ENCODE data around the gene DSCAML1. TPM values are rescaled to one million over a fixed set of nuclear protein-coding genes. Genes with fewer than 3 reads are reported as not detected.

Gene DSCAML1
- total and polyA plus RNA-seq, 3 donors from 2014 or later, result 1.6 to 6.1 (median 3.0) TPM

- intact Hi-C loops (cut with DNase I; ENCODE audit: low total_unique reads), result no loop called here
- TF ChIP-seq POLR2A (IDR thresholded peaks at IDR 0.05), result no peak
- TF ChIP-seq CTCF (IDR thresholded peaks at IDR 0.05), result no peak
- Histone ChIP-seq H3K27me3 (no peaks in the 10 kb centered on the region), H3K4me3 (no peak overlapping the region), H3K4me1 (peaks cover 61% of the 10 kb centered on the region), H3K27ac (peak overlapping the region in 1 of 2 donors; percentile 53), H3K9me3 (no peaks in the 10 kb centered on the region), H3K36me3 (ENCODE audit: low read depth, missing control alignments) (no peaks in the 10 kb centered on the region)
- 29 to 63% methylated on average over 3 to 16 of the region's 16 CpGs for WGBS, 2 donors
- DNase-seq, result peak; percentile 20
These were observed 31.8 kb upstream of the DSCAML1 start for GRCh38 chr11:117828611-117829368.

GRCh38 chr11:117827521-117828511 is 30.8 kb upstream of the DSCAML1 start:
- 76 to 85% methylated on average over 6 to 15 of the region's 15 CpGs for WGBS, 2 donors
- H3K4me3 ChIP-seq, result no peak overlapping the region
- peaks cover 57% of the 10 kb centered on the region for H3K4me1 ChIP-seq

GRCh38 chr11:117826832-117827231 is 29.8 kb upstream of the DSCAML1 start:
- Histone ChIP-seq H3K36me3 (ENCODE audit: low read depth, missing control alignments) (no peaks in the 10 kb centered on the region), H3K27me3 (no peaks in the 10 kb centered on the region), H3K4me3 (no peak overlapping the region), H3K9me3 (no peaks in the 10 kb centered on the region), H3K4me1 (peaks cover 47% of the 10 kb centered on the region), H3K27ac (no peak overlapping the region)
- WGBS, 2 donors, result 89 to 90% methylated on average over 3 of the region's 3 CpGs
- TF ChIP-seq POLR2A (IDR thresholded peaks at IDR 0.05) (no peak), CTCF (IDR thresholded peaks at IDR 0.05) (no peak)
- intact Hi-C loops (cut with DNase I; ENCODE audit: low total_unique reads), result no loop called here
- DNase-seq, result no peak

More at GRCh38 chr11:117827521-117828511, 30.8 kb upstream of the DSCAML1 start:
- no peak overlapping the region for H3K27ac ChIP-seq
- no peaks in the 10 kb centered on the region for H3K36me3 ChIP-seq (ENCODE audit: low read depth, missing control alignments)
- peak; percentile 14 for DNase-seq
- no peaks in the 10 kb centered on the region for H3K27me3 ChIP-seq
- intact Hi-C loops (cut with DNase I; ENCODE audit: low total_unique reads), result no loop called here
- TF ChIP-seq CTCF (IDR thresholded peaks at IDR 0.05) (no peak), POLR2A (IDR thresholded peaks at IDR 0.05) (no peak)
- H3K9me3 ChIP-seq, result no peaks in the 10 kb centered on the region

GRCh38 chr11:117826190-117826570 is 29.2 kb upstream of the DSCAML1 start:
- Histone ChIP-seq H3K4me1 (peaks cover 44% of the 10 kb centered on the region), H3K36me3 (ENCODE audit: low read depth, missing control alignments) (no peaks in the 10 kb centered on the region), H3K9me3 (no peaks in the 10 kb centered on the region), H3K4me3 (no peak overlapping the region), H3K27me3 (no peaks in the 10 kb centered on the region), H3K27ac (no peak overlapping the region)
- peak; percentile 11 for DNase-seq
- intact Hi-C loops (cut with DNase I; ENCODE audit: low total_unique reads), result no loop called here
- TF ChIP-seq CTCF (IDR thresholded peaks at IDR 0.05) (no peak), POLR2A (IDR thresholded peaks at IDR 0.05) (no peak)
- WGBS, 2 donors, result 74 to 87% methylated on average over 10 of the region's 10 CpGs

Measured in testis (tissue), 3 donors.